Activated CD8-positive, alpha-beta memory T cell treated with anti-CD3 and anti-CD28 coated beads, Interleukin-2, amount 50 U/mL, for 48 hours (primary cell): ENCODE measurements around the gene RFTN1.

Experiments used
- DNase-seq: peaks from one replicate; pipeline ENCODE4 v3.0.0-alpha.2; 2020

RFTN1 gene

DNA sequence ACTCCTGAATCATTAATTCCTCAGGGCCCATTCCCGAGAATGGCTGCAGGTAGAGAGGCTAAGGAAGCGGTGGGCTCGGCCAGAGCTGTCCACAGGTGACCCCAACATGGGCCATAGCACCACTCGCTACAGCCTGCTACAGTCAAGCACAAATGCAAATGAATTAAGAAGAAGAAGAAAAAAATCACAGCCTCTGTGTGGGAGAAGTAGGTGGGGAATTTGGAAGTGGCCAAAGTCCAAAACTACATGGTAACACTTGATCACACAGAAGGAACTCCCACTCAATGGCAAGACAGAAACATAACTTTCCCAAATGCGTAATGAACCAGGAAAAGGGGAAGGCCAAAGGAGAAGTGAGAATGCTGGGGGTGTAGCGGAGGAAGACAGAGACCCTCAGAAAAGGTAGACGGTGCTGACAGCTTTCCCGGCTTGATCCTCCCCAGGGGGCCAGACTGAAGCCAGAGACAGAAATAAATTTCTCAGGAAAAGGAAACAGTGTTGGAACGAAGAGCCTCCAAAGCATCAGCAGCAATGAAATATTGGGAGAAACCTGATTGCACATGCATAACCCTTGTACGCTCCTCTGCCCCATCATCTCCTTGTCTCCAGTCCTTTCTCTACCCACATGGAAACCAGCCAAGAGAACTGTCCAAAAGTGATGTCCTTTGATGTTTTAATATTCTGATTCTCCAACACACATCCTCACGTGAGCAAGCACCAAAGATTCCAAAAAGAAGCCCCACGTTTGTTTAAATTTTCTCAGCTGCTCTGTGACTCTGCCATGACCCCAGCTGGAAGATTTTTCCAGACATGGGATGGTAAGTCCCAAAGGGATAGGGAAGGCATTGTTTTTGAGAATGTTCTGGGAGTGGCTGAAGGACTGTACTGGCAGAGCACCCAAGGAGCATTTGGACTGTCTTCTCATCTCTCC lies 140.9 kb downstream of the RFTN1 start:
- DNase-seq: no peak

DNA sequence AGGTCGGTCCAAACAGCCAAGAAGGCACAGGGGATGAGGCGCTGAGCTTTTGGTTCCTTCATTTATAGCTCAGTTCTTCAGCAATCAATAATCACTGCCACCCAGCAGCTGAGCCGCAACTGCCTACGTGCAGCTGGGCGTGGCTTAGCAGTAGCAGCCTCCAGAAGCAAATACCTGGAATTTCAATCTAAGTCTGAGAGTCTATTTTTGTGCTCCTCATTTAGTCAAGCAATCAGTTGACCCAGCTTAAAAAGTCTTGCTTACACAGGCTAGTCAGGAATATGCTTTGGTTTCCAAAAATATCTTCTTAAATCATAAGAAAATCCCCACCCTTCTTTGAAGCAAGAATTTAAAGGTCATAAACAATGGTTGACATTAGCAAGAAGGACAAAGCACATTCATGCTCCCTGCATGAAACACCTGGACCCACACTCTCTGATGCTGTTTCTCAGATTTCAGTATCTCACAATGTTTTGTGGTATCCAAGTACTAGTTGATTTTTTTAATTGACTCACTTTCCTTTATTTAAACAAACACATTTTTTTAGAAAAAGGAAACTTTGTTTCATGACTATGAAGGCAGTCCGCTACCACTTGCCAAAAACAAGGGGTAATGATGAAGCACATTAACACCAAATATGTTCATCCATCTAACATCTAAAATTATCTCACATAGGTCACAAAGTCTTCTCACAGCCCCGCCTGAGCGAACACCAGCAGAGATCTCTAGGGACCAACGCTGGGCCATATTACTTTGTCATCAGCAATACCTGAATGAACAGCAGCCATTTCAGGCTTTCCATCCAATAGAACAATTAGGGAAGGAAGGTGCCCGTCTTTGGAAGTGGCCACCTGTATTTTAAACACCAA lies 142.4 kb downstream of the RFTN1 start:
- no peak for DNase-seq

- no peak for DNase-seq
These were observed 143.0 kb downstream of the RFTN1 start for GRCh38 chr3:16370503-16370871.

DNA sequence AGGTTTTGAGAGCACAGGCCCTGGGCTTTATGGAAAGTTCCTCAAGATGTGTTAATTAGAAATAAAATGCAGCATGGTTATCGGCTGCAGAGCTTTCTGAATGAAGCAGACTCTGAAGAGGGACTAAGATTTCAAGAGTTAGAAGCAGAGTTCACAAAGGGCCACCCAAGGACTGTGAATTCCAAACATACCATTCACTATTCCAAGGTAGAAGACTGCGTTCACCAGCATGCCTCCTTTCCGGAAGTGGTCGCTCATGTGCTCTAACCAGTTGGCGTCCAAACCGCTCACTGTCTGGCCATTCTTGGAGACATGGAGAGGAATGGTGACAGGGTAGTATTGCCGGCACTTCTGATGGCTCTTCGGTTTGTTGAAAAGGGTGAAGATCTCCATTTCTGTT lies 143.6 kb downstream of the RFTN1 start:
- DNase-seq: no peak

GRCh38 chr3:16369276-16369675 lies 144.2 kb downstream of the RFTN1 start:
- DNase-seq: no peak

DNA sequence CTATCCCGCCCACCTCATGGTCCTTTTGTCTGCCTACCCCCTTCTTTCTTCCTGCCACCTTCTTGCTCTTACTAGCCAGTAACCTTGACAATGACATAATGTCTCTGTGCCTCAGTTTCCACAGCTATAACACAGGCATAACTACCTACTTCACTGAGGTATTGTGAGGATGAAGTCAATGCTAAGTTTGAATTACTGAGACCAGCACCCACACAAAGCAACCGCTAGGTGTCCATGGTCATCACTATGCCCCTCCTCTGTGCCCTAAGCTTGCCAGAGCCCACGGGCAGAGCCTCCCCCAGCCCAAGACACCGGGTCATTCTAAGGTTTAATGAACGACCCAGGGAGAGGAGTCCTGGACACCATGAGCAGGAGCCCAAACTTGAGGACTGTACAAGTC lies 146.9 kb downstream of the RFTN1 start:
- no peak for DNase-seq

GRCh38 chr3:16365491-16366128 lies 147.9 kb downstream of the RFTN1 start:
- DNase-seq: no peak

DNA sequence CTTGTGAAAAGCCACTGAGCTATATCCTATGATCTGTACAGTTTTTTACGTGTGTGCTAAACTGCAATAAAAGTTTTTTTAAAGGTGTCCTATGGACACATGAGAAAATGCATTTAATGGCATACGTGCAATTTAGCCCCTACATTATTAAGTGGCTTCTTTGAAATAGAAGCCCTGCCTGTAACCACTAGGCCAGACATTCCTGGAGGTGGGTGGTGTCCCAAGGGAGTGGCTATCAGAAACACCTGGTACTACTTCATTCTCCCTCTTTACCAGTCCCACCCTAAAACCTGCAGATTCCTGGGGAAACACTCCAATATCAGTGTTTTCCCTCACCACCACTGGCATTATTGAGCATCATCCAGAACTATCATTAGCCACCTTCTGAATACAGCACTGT lies 148.5 kb downstream of the RFTN1 start:
- DNase-seq: no peak

DNA sequence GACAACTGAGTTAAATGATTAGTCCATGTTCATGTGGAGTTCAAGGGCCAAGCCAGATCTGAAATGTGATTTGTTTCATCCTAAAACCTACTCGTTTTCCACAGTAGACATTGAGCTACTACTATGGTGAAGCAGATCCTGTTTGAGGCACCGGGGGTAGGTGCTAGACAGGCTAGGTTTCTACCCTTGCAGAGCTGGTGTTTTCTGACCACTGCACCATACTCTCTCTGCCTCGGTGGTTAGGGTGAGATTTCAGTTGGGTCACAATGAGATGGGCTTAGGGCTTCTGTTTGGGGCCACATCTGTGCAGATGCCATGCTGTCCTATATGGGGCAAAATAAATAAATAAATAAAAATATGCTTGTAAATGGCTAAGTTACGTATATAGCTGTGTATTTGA lies 149.2 kb downstream of the RFTN1 start:
- no peak for DNase-seq

GRCh38 chr3:16363636-16364035 lies 149.9 kb downstream of the RFTN1 start:
- no peak for DNase-seq

DNA sequence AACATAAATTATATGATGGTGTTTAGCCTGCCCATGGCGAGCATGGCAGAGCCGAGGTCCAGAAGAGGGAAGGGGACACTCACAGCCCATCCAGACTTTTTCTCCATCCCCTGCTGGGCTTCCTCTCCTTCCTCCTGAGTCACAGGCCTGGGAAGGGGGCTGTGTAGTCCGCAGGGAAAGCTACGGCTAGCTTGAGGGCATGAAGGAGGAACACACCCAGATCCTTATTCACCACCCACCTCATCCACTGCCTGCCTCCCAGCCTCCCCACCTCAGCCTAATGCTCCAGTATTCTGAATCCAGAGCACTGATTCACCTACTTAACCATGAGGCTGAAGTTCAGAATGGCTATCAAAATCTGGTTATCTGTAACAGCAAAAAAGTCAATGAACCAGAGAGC lies 150.7 kb downstream of the RFTN1 start:
- no peak for DNase-seq

- no peak for DNase-seq
These were observed 152.4 kb downstream of the RFTN1 start for GRCh38 chr3:16361087-16361486.

DNA sequence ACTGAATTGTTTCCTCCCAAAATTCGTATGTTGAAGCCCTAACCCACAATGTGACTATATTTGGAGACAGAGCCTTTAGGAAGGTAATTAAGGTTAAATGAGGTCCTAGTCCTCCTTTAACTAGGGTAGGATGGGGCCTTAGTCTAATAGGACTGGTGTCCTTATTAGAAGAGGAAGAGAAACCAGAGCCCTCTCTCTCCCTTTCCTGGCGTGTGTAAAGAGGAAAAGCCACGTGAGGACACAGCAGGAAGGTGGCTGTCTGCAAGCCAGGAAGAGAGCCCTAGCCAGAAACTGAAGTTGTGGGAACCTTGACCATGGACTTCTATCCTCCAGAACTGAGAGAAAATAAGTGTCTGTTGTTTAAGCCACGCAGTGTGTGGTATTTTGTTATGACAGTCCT lies 154.2 kb downstream of the RFTN1 start:
- no peak for DNase-seq

DNA sequence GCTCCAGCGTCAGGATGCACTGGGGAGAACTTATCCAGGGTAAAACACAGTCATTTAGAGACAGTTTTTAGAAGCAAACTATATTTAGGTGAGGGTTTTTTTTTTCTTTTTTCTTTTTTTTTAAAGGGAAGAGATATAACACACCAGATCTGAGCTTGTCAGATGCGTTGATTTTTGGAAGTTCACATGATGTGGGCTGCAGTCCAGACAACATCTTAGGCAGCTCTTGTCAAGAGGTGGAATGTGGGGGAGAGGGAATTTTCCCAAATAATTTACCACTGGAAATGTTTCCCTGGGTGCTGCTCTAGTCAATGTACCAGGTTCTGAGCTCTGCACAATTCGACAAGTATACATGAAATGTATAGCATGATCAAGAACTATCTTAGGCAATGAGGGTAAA lies 155.2 kb downstream of the RFTN1 start:
- DNase-seq: no peak

DNA sequence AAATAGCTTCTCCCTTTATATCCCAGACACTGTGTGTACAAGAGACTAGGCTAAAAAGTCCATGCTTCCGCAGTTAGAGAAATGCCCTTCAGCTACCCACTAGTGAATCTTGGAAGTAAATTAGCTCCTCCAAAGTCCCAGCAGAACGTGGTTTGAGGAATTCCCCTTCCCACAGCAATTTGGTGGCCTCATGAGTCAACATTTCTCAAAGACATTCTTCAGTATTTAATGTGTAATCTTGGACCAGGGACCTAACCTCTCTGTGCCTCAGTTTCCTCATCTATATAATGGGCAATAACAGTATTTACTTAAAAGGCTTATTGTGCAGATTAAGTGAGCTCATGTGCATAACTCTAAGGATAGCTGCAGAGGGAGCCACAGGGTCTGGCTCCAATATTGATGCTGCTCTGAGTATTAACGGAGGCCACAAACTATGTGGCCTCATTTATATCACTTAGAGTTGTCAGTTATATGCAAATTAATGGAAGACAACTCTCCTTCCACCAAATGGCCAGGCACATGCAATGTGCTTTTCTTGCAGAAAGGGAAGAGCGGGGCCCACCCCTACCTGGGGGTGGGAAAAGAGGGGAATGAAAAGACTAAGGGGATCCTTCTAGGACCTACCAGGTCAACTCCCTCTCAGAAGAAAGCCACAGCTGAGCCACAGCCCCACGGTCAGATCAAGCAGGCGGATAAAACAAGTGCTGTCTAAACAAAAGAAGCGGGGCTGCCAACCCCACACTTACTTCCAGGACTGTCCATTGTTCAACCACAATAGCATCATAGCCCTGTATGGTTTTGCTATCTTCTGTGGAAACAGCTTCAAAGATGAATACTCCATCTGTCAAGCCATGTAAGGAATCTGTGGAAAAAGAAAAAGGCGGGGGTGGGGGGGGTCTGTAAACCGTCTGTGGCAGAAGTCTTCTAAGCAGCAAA lies 156.0 kb downstream of the RFTN1 start:
- DNase-seq: no peak

DNA sequence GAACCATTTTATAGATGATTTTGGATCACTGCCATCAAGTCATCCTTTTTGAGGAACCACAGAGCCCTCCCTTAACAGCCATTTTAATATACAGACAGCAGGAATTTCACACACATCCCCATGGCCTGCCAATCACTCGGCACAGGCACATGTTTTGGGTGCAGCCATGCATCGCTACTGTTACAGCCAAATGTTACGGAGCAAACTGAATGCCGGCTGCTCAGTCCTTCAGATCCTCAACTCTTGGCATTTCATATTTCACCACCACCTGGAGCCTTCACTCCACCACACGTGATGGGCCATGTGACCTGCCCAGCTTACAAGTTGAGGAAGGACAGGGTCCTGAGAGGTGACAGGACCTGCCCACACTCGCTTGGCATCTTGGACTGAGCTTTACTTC lies 157.7 kb downstream of the RFTN1 start:
- no peak for DNase-seq

DNA sequence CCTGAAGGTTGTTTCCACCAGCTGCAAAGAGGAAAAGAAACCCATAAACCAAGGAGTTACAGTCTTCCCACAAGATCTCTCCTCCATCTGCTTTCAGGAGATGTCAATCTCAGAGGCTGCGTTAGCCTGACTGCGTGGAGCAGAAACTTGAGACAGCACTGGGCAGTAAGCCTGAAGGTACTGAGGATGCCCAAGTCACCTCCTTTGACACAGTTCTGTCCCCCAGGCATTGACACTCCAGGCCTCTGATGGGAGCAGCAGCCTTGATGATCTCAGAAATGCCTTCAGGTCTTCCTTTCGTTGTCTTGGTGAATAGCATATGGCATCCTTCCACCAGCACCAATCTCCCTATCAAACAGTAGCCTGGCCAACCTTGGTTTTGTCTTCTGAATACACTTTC lies 159.2 kb downstream of the RFTN1 start:
- no peak for DNase-seq

GRCh38 chr3:16352428-16352827 lies 161.1 kb downstream of the RFTN1 start:
- no peak for DNase-seq

- DNase-seq: no peak
These were observed 162.7 kb downstream of the RFTN1 start for GRCh38 chr3:16350597-16351318.

GRCh38 chr3:16349986-16350596 lies 163.4 kb downstream of the RFTN1 start:
- DNase-seq: no peak

DNA sequence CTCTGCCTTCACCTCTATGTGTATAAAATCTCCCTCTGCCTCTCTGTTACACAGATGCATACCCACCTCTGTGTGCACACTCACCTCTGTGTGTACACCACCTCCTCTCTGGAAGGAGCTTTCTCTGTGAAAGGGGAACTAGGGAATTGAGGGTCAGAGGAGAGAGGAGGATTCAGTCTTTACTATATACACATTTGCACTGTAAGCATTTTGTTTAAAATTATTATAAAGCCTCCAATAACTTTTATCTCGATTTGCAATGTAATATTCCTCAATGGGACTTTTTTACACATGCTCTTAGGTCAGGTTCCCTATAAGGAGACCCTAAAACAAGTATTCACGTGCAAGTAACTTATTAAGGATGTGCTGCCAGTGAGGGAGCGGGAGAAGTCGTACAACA lies 166.0 kb downstream of the RFTN1 start:
- no peak for DNase-seq
